GM21528 (cell line): ENCODE measurements around the gene SEBOX.

Source experiments
- ATAC-seq: cut with Tn5 transposase; IDR thresholded peaks from one replicate; pipeline ENCODE4 v1.9.1; 2021; ENCODE audit warnings: mild to moderate bottlenecking, moderate library complexity; ENCODE audit not compliant: unreplicated experiment, low FRiP score

Gene SEBOX

DNA sequence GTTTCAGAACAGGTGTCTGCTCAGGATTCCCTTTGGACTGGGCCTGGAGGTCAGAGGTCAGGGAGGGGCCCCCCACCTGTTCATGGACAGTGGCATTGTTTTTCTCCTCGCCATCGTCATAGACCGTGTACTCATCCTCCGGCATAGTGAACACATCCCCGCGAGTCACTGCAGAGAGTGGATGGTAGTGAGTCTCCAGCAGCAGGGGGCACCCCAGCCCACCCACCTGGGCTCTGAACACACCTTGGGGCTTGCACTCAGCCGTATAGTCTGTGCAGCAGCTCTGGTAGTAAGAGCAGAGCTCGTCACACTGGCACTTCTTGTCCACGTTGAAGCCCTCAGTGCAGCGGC is 4.7 kb upstream of the SEBOX start:
- ATAC-seq, result no peak

DNA sequence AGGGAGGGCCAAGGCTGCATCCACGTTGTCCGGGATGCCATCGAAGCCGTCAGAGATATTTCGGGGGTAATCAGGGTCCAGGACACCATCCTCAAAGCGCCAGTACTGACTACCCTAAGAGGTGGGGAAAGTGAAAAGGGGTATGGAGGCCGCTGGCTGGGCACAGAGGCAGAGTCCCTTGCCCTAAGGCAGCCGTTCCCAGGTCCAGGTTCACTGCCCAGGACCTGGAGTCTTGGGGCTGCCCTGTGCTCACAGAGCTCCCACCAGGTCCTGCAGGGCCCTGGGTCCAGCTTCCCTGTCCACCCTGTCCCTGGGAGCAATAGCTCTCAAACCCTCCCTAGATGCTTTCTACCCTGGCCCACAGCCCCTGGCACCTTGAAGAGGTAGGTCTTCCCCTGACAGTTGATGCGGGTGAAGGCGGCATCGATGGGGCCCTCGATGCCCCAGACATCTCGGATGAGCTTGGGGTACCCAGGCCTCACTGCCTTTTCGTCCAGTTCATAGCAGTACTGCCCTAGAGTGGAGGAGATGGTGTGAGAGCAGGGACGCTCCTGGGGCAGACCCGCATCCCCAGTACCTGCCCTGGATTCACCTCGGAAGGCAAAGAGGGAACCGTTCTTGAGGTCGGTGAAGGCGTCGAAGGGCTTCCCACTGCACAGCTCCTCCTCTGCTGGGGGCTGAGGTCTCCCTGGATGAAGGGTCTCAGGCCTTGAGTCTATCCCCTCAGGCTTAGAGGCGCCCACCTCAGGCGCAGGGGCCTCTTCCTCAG is 4.1 kb upstream of the SEBOX start:
- ATAC-seq, result no peak

DNA sequence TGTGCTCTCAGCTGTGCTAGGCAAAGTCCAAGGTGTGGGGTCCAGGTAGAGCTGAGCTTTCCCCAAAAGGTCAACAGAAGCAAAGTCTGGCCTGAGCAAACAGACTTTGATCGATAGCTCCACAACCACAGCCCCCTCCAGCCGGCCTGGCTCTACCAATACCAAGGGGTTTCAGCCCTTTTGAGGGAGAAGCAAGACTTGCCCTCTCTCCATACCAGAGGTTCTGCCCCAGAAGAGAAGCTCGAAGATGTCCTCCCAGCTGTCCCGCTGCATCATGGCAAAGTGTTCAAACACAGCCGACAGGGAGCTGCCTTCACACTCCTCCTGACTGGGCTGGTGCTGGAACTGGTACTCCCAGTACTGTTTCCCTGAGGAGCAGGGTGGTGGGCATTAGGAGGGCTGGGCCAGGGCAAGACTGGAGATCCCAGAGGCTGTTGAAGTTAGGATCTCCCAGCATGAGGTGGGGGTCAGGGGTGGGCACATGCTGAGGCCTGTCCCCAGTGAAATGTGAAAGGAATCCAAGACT is 3.4 kb upstream of the SEBOX start:
- ATAC-seq, result no peak

DNA sequence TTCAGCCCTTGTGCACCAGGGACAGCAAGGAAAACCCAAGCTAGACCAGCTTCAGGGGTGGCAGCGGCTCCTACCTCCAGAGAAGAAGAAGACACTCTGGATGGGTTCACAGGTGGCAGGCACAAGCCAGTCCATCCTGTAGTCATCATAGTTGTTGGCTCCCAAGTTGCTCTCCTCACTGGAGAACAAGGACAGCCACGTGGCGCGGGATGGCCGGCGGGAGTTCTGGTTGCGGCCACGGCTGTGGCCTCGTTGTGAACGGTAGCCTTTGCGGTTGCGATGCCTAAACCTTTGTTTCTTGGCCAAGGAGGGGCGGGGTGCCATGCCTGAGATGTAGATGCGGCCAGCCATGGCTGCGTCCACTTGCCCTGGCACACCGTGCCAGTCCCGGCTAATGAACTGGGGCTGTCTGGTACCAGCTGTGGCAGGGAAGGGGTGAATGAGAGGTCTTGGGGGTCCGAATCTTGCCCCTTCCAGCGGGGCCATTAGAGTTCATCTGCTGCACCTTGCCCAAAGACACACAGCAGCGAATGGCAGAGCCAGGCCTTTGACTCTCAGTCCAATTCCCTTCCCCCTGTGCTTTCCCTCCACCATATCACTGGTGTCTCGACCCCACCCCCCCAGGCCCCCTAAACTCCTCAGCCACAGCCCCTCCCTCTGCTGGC is 2.8 kb upstream of the SEBOX start:
- no peak for ATAC-seq

DNA sequence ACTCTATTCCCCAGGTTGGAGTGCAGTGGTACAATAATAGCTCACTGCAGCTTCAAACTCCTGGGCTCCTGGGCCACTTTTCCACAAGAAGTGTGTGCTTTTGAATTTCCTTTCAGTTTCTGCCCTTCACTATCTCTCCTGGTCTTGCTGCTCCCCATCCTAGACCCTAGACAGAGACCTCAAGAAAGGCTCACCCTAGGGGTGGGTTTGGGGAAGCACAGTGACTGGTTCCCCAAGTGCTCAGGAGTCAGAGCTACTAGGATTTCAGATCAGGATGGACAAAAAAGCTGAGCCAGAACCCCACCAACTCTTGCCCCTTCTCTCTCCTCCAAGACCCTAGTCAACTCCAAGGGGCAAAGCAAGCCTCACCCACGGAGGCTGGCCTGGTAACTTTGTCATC is 1.6 kb upstream of the SEBOX start:
- no peak for ATAC-seq

DNA sequence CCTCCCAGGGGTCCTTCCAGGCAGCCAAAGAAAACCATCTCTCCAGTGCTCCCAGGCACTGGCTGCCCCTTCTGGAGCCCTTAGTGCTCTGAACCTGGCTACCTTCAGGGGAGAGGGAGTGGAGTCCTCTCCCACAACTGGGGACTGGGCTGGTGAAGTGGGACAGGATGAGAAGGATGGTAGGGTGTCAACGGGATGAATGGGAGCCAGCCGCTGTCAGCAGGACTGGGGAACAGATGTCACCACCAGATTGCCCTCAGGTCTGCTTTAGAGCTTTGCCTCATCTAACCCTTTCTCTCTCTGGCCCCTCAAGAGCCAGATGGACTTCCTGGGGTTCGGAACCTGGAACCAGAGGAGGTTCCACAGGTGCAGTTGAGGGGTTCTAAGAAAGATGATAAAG is 488 bp upstream of the SEBOX start:
- no peak for ATAC-seq

DNA sequence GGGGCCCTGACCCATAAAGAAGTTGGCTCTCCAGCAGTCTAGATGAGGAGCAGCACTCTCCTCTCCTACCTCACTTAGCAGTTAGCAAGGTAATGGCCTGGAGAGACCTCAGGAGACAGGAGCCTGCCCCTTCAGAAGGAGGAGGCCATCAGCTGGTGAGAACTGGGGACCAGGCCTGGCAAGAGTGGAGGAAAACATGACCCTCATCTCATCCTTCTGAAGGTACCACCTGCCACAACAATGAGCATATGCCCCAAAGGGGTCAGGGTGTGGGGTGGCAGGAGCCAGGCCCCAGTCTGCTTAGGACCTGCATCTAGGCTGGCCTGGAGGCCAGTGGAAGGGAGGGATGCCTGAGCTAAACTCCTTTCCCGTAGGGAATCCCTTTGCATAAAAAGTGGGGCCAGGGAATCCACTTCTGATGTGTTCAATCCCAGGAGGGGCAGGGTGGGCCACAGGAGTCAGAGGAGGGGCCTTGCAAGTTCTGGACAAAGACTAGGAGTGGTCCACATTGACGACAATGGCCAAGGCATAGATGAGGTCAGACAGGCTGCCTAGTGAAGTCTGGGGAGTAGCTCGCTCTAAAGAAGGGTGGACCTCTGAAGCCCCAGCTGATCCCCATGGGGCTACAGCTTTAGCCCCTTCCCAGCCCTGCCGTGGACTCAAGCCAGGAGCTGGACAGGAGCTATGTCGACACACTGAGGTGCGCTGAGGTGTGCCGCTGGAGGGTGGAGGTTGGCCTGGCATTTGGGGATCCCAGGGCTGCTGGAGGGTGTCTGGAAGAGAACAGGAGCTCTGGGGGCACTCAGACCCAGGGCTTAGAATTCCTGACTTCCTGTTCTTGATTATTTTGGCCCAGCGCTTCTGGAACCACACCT is 986 bp downstream of the SEBOX start:
- ATAC-seq, result no peak

DNA sequence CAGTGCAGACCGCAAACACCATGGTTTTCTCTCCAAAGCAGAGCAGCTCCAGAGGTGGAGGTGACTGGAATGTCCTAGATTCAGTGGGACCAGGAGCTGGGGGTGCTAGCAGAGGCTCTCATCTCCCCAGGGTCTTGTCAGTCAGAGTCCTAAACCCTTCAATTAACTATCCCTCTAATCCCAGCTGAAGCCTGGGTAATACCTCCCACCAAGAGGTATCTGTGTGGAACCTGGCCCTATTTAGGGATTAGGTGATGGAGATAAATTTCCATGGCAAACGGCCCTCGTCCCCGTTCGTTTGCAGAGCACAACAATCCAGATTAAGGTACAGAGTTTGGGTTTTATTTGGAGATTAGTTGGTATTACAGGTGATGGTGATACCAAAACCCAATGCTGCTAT is 1.8 kb downstream of the SEBOX start:
- no peak for ATAC-seq

DNA sequence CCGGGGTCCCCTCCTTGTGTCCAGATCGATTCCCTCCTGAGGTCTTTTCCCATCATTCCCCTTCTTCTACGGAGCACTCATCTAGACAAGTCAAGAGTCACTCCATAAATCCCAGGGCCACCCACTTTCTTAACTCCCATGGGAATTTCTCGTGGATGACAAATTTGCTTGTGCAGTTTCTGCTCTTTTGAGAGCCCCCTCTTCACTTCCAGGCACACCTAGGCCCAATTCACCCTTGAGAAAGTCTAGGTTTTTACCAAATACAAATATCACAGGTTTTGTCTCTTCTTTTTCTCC is 7.2 kb downstream of the SEBOX start:
- ATAC-seq, result no peak

DNA sequence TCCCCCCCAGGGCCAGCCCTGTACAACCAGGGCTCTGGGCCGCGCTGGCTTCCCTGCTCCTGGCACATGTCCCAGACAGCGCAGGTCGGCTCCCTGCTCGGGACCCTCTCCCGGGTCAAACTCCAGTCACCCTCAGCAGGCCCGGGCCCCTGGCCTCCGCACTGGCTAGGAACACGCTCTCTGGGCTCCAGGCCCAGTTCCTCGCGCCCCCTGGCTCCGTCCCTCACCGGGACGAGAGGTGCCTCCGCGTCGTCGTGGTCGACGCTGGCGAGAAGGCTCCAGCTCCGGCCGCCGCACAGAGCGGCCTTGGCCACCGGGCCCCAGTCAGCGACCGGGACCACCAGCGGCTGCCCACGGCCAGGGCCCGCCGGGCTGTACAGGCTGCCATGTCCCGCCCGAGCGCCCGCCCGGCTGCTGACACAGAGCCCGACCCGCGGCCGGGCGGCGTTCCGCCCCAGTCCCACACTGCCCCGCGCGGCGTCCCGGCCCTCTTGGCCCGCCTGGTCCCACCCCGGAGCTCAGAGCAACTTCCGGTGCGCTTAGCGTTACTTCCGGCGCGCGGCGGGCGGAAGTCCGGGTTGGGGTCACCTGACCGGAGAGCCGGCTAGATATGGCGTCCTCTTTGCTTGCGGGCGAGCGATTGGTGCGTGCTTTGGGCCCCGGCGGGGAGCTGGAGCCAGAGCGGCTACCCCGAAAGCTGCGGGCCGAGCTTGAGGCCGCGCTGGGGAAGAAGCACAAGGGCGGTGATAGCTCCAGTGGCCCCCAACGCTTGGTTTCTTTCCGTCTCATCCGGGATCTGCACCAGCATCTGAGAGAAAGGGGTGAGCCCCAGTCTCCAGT is 7.7 kb downstream of the SEBOX start, which contains the start of gene POLDIP2:
Gene POLDIP2, minus strand, starts transcription at position 467 of the 840 bp plus-strand sequence. Its CDS starts 79 bp downstream, at position 388.
- peak; percentile 90 for ATAC-seq

DNA sequence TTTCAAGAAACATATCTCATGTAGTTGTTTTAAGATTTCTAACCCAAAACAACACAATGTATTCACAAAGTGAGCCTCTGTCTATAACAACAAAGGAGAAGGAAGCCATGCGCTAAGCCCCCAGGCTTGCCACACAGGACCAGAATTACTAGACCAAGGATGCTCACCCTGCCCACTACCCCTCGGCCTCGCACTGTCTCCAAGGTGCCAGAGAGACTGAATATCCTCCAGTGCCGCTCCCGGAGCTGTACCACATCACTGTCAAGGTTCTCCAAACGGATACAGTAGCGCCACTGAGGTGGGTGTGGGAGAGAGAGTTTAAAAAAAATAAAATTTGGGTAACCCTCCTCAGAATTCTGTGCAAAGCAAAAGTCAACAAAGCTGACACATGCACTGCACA is 14.7 kb downstream of the SEBOX start:
- no peak for ATAC-seq

DNA sequence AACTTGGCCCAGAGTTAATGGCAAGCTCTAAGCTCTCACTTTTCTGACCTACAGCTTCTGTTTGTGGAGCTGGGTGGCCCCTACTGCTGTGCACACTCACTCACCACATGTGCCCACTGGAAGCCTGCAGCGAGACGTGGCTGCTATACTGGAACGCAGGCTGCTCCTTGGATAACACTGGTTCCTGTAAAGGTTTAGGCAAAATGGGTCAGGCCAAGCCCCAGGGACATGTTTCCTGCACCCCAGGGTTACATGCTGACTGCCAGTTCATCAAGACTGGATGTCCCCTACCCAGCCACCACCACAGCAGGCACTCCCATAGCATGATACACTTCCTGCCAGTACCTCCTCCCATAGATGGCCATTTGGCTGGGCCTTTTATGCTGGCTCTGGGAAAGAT is 16.0 kb downstream of the SEBOX start:
- no peak for ATAC-seq

DNA sequence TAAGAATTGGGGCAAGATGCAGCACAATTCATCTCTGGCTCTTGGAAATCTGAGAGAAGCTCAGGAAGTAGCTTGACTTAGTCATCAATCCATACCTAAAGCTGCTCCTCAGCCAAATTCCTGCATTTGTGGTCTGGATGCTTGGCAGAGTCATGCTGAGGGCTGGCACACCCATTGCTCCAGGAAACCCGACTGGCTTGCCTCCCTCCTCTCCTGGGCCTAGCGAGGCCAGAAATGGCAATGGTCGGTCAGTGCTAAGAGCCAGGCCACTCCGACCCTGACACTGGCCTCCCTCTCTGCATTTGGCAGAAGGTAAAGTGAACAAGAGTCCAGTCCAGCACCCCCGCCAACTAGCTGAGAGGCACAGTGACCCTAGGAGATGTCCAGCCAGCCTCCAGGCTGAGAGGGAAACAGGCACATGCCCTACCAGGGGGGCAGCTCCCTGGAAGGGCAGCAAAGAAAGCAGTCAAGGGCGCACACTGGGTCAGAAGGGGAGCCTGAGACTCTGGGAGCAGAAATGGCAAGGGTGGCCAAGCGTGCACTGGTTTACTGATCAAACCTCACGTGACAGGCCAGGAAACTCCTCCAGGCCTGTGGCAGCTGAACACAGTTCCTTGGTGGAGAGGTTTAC is 17.6 kb downstream of the SEBOX start:
- no peak for ATAC-seq

DNA sequence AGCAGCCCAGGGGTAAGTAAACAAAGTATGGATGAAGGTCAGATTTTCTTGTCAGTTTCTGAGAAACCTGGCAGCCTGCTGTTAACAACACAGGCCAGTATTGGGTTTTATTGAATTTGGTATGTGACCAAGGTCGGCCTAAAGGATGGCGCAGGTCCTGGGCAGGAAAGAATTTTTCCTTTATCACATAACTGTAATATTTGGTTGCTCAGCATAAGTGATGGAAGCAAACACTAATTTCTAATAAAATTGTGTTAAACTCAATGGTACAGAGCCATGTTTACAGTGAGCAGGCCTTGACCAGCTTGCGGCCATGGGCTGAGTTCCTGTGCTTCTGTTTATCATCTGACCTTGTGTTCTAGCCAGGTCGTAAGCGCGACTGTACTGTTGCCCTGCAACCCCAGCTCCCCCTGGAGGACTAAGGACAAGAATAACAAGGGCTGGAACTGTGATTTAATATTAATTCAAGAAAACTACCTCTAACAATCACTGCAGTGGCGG is 18.2 kb downstream of the SEBOX start:
- ATAC-seq, result no peak

DNA sequence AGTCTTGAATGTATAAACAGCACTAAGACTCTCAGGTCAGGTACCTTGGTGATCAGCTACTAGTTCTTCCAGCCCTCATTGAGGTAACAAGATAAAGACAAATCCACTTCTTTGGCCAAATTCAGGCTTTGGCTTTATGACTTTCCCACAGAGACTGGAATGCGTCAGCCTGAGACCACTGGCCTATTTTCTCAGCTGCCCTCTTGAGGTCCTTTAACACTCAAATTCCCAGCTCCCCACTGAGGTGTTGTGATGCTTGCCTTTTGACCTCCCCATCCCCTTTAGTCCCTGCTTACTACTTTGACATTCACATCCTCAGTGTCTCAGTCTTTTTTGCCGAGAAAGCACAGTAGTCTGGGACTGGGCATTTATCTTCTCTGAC is 18.8 kb downstream of the SEBOX start:
- no peak for ATAC-seq

DNA sequence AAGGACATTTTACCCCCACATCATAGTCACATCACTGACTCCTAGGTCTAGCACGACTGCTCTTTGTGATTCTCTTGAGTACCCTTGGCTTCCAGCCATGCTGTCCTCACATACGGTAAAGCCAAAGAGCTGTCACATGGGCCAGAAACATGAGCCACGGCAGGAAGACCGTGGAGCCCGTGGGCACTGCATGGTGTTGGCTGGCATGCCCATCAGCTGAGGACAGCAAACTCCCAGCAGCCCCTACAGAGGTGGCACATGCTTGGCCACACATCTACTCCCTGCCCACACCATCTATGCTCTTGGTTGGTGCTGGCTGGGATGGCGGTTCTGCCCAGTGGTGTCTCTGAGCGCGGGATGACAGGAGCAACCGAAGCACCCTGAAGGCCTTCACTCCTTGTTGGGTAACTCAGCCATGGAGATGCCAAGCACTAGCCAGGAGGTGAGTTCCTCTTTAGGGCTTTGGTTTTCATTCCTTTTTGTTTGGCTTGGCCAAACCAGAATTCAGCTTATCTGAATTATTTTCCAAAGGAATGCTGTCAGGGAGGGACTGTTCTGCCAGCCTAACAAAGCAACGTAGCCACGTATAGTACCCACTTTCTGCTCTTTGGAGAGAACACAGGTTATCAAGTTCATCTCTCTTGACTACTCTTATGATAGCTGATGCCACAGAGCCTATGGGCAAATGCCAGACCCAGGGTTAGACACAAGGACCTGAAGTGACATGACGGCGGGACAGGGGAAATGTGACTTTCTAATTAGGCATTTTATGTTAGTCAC is 19.4 kb downstream of the SEBOX start:
- no peak for ATAC-seq

DNA sequence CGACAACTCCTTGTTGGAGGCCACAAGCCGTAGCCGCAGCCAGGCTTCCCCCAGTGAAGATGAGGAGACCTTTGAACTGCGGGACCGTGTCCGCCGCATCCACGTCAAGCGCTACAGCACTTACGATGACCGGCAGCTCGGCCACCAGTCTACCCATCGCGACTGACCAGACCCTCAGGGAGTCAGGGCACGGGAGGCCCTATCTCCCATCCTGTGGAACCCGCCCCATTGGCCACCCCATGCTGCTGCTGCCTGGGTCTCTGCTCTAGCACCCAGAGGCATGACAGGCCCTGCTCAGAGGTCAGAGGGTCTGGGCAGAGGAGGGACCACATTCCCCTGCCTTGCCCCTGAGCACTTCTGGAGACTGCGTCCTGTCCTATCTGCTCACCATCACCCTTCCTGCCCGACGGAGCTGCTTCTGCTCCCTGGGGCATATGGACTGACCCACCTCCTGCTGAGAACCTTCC is 20.5 kb downstream of the SEBOX start:
- no peak for ATAC-seq

DNA sequence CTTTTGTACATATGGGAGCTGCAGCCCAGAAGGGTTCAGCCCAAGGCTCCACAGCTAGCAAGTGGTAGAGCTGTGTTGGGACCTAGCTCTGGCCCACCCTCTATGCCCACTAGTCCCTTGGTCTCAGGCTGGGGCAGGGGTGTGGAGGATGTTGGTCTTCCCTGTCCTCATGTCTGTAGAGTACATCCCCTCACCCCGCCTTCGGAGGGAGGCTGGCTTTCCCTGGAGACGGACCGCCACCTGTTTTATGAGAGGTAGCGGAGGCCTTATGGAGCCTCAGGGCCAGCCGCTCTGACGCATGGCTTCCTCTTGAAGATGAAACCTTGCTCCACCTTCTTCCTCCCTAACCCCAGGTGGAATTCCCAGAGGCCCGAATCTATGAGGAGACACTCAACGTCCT is 21.0 kb downstream of the SEBOX start:
- no peak for ATAC-seq

DNA sequence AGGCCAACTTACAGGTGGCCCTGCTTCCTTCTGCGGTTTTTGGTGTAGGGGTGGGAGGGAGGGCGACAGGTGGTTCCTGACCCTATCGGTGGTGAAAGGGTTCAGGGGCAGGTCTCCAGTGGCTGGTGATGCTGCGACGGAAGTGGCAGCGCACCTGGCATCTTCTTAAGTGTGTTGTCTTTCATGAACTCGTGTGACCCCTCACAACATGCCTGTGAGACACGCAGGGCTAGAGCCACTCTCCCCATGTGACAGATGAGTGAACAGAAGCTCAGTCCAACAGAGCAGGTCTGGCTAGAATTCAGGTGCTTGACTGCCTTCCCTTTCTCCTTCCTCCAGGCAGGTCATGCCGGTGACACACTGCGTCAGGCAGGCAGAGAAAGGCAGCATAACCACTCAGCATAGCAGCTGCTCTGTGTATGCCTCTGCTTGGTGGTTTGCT is 21.5 kb downstream of the SEBOX start:
- ATAC-seq, result no peak
